Limb (tissue), 2 donors: Measurements from ENCODE around the gene CCS.
A peak's percentile ranks its signal among the peaks of the same experiment; 100 is the strongest.
"Not testable (repeated sequence)": the region's sequence is repeated elsewhere in the genome, so short reads cannot be mapped to it uniquely, and the experiment has no call there.

Source experiments
- DNase-seq, 2 donors: peaks; one replicate each; pipeline ENCODE4 v3.0.0-alpha.2; 2016; ENCODE audit errors: extremely low spot score in 2 of 2

The CCS gene

GRCh38 chr11:66561178-66561974 lies 31.6 kb upstream of the CCS start:
- DNase-seq = no peak

GRCh38 chr11:66561975-66562248 lies 31.1 kb upstream of the CCS start:
- no peak for DNase-seq

GRCh38 chr11:66562275-66562674 lies 30.7 kb upstream of the CCS start:
- DNase-seq = no peak

GRCh38 chr11:66562907-66563583 lies 29.9 kb upstream of the CCS start:
- no peak for DNase-seq

GRCh38 chr11:66563832-66564231 lies 29.2 kb upstream of the CCS start:
- DNase-seq = no peak

- DNase-seq = no peak
These were observed 28.4 kb upstream of the CCS start for GRCh38 chr11:66564538-66564937.

- no peak for DNase-seq
These were observed 28.0 kb upstream of the CCS start for GRCh38 chr11:66564984-66565383.

GRCh38 chr11:66566221-66566620 lies 26.8 kb upstream of the CCS start:
- DNase-seq = no peak

- DNase-seq = no peak
These were observed 25.2 kb upstream of the CCS start for GRCh38 chr11:66567787-66568123.

GRCh38 chr11:66568124-66568916 lies 24.7 kb upstream of the CCS start, which contains the start of gene CTSF:
CTSF (minus strand) TSS chr11:66568606; CDS start chr11:66568486, 120 bp downstream.
- DNase-seq = peak; percentile 63 to 87

GRCh38 chr11:66569076-66569475 lies 23.9 kb upstream of the CCS start:
- DNase-seq = no peak

- DNase-seq = no peak
These were observed 22.7 kb upstream of the CCS start for GRCh38 chr11:66570079-66570849.

GRCh38 chr11:66570850-66571180 lies 22.2 kb upstream of the CCS start:
- DNase-seq = no peak

GRCh38 chr11:66579017-66579606 lies 13.9 kb upstream of the CCS start:
- DNase-seq = peak; percentile 71 to 88

GRCh38 chr11:66580803-66581202 lies 12.2 kb upstream of the CCS start:
- no peak for DNase-seq

- DNase-seq = no peak
These were observed 11.7 kb upstream of the CCS start for GRCh38 chr11:66581261-66581660.

- DNase-seq = not testable (repeated sequence)
These were observed 10.3 kb upstream of the CCS start for GRCh38 chr11:66582565-66583147.

- not testable (repeated sequence) for DNase-seq
These were observed 7.5 kb upstream of the CCS start for GRCh38 chr11:66585447-66585846.

GRCh38 chr11:66586136-66586535 lies 6.8 kb upstream of the CCS start:
- no peak for DNase-seq

- not testable (repeated sequence) for DNase-seq
These were observed 3.7 kb upstream of the CCS start for GRCh38 chr11:66589315-66589714.
